Sigmoid colon (tissue), 4 donors: Measurements from ENCODE around the gene SDK1.

ENCODE experiments used
- CTCF ChIP-seq, 4 experiments: fragments of 450-650 bp in 3 of 4; fragments of 200-600 bp in 1 of 4; IDR thresholded peaks; one replicate each; pipeline ENCODE4 v1.5.1; 2016 to 2019; ENCODE audit warnings: antibody characterized with exemption in 4 of 4, mild to moderate bottlenecking in 3 of 4, moderate library complexity in 2 of 4
- EP300 ChIP-seq, 4 donors: sonication (generic); formaldehyde crosslinking; IDR thresholded peaks; one replicate each; pipeline ENCODE4 v1.6.1; 2017; ENCODE audit warnings: antibody characterized with exemption in 4 of 4
- POLR2A ChIP-seq, 2 donors: fragments of 450-650 bp; IDR thresholded peaks; one replicate each; pipeline ENCODE4 v1.6.1; 2016; ENCODE audit warnings: antibody characterized with exemption in 2 of 2, mild to moderate bottlenecking in 2 of 2, moderate library complexity in 2 of 2
- POLR2AphosphoS5 ChIP-seq, 4 donors: sonication (generic); formaldehyde crosslinking; IDR thresholded peaks; one replicate each; pipeline ENCODE4 v1.6.1; 2017; ENCODE audit warnings: antibody characterized with exemption in 4 of 4

- no peak for TF ChIP-seq EP300 (IDR thresholded peaks at IDR 0.05)
- peak in 3 of 4 experiments; percentile 16 to 37 (median 37) for TF ChIP-seq CTCF (IDR thresholded peaks at IDR 0.05)
- no peak for TF ChIP-seq POLR2A (IDR thresholded peaks at IDR 0.05)
- peak in 1 of 4 donors; percentile 29 for TF ChIP-seq POLR2AphosphoS5 (IDR thresholded peaks at IDR 0.05)
Observed at GRCh38 chr7:3301831-3302618, 973 bp downstream of the SDK1 start.
